Stimulated activated CD8-positive, alpha-beta memory T cell treated with anti-CD3 and anti-CD28 coated beads, Interleukin-12 subunit alpha, Interleukin-12 subunit beta, amount 100 ng/mL, for 1 hour (primary cell): ENCODE results near the gene GNAT1.
"Not testable (repeated sequence)": the region's sequence is repeated elsewhere in the genome, so short reads cannot be mapped to it uniquely, and the experiment has no call there.

ENCODE experiments used
- DNase-seq: peaks from one replicate; pipeline ENCODE4 v3.0.0-alpha.2; 2020; ENCODE audit warnings: low read depth

GNAT1 gene

DNA sequence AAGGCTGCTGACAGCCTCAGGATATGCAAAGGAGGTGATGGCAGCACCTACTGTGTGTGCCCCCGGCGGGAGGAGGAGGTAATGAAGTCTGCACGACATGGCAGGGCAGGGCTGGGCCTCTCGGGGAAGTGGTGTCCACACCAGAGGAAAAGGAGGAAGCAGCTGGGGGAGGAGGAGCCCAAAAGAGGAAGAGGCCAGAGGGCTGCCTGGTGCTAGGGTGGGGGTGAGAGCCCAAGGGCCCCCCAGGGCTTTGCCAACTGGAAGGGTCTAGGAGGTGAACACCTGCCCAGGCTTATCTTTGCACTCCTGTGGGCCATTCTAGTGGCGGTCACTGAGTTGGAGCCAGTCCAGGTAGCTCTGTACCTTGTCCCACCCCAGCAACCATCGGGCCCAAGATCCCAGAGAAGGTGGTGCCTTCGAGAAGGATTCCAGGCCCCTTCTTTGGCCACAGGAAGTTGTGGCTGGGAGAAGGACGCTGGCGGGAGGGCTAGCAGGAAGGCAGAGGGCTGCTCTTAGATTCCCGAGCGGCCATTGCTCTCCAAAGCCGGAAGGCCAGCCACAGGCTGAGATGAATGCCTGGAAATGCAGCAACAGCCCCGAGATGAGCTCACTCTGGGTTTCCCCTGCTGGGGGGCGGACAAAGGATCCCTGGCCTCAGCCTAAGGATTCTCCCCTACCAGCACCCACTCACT, 51.6 kb downstream of the GNAT1 start:
- no peak for DNase-seq

DNA sequence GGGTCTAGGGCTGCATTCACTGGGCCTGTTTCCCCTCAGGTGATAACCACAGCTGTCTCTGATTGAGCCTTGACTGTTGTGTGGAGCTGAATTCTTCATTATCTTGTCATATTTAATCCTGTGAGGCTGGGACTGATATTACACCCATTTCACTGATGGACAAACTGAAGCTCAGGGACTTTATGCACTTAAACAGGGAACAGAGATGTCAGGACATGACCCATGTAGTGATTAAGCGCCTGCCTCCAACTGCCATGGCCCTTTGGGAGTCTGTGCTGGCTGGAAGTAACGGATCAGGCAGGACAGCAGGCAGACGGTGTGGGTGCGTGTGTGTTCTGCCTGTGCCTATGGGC, 52.1 kb downstream of the GNAT1 start:
- DNase-seq = no peak

DNA sequence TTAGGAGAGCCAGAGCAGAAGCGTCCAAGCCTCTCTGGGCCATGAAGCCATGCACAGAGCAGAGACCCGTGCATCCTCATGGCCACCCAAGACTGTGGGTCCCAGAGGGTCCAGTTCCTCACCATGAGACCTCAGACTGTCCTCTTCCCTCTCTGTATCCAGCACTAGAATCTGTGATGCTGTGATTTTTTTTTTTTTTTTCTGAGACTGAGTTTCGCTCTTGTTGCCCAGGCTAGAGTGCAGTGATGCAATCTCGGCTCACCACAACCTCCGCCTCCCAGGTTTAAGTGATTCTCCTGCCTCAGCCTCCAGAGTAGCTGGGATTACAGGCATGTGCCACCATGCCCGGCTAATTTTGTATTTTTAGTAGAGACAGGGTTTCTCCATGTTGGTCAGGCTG, 53.4 kb downstream of the GNAT1 start:
- not testable (repeated sequence) for DNase-seq

DNA sequence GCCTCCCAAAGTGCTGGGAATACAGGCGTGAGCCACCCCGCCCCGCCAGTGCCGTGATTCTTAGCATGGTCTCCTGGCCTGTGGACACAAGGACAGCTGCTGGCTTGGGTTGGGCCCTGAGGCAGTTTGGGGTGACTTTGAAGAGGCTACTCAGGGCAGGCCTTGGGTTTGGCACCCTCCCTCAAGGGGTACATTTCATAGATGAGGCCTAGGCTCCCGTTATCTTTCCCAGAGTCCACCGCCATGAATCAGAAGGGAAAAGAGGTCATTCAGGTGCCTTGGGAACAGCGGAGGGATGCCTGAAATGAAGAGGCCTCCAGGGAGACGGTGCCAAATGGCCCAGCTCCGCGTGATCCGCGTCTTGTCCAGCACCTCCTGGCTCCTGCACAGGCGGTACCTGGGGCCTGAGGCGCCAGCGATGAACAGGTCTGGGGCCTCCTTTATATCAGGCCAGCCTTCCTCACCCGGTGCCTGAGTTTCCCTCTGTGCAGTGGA, 53.9 kb downstream of the GNAT1 start:
- DNase-seq = no peak

DNA sequence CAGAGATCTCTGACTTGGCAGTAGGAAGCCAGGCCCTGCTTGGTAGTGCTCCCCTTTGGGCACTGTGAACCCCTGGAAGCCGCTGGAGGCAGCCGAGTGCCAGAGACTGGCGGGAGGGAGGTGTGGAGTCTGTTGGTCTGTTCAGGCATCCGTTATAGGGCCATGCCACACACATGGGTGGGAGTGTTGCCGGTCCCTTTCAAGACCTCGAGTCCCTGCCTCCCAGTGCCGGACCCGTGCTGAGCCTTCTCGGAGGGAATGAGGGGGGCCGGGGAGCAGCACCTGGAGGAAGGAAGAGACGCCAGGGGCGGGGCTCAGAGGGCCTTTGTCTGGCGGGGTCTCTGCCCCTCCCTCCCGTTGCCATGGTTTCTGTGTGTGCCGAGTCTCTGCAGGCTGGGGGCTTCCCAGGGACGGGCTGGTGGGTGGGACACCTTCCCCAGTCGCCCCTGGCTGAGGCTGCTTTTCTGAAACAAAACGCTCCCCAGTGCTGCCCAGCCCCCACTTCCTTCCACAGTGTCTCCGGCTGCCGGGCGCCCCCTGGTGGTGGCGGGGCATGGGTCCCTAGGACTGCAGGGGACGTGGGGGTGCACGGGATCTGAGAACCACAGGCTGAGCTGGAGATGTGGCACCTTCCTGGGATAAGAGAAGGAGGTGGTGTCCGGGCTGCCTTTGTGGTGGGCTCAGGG, 54.6 kb downstream of the GNAT1 start:
- DNase-seq = peak; percentile 92

DNA sequence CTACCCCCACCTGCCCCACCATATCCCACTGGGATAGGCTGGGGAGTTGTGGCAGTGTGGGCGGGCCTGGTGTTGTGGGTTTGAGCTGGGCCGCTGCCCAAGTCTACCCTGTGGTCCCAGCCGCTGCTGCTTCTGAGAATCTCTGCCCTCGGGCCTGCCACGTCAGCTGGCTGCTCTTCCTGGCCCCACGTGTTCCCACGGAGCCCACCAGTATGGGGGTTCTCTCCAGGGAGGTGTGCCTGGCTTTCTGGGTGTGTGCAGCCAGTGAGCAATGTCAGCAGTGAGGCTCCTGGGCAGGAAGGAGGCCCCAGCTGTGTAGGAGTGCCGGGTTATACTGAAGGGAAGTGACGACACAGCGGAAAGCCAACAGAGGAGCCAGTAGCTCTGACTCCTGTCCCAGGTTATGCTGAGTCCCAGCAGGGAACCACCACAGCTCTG, 55.1 kb downstream of the GNAT1 start:
- peak; percentile 72 for DNase-seq
